Measurements from ENCODE around the gene MRPL39.

- TF ChIP-seq POLR2AphosphoS5 (IDR thresholded peaks at IDR 0.05; ENCODE audit: low read depth, low read length) (no peak), SPI1 (IDR thresholded peaks at IDR 0.05; ENCODE audit: low read depth, low read length) (no peak)
These were observed 20.5 kb downstream of the MRPL39 start for GRCh38 chr21:25586791-25587190.
